ENCODE measurements around the gene HPS4. TPM values are rescaled to one million over a fixed set of nuclear protein-coding genes. Genes with fewer than 3 reads are reported as not detected.
"Not testable (repeated sequence)": the region's sequence is repeated elsewhere in the genome, so short reads cannot be mapped to it uniquely, and the experiment has no call there.

The HPS4 gene
- 38.5 and 72.4 TPM in 2 replicates for total RNA-seq (ENCODE audit: low replicate concordance)

DNA sequence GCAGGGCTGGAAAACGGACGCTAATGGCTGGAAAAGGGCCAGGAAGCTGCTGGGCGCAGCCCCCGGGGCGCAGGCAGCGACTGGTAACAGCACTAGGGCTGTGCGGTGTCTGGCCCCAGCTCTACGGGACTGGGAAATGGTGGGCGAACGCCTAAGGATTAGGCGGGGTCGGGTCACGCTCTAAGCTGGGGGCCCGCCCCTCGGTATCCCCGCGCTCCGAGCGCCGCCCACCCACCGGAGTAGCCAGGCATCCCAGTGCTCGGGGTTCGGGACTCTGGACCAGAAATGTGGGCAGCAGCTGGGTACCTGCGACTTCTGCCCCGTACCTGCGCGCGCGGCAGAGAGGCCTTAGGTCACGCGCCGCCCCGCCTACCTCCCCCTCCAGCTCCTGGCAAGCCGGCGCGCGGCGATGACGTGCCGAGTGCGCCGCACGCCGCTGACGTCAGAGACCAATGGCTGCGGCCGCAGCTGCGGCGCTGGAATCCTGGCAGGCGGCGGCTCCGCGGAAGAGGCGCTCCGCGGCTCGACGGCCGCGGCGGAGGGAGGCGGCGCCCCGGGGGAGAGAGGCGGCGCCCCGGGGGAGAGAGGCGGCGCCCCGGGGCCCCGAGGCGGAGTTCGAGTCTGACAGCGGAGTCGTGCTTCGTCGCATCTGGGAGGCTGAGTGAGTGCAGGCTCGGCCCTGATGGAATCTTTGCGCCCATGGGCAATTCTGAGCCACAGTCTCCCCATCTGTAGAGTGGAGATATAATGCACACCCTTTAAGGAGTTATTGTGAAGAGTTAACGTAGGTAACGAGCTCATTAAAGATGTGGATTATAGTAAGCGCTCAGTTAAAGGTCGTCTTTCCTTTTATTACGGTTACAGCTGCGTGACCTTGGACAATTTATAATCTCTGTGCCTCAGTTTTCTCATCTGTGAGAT lies at the start of gene HPS4, which contains the start of gene SRRD:
HPS4 (minus strand) TSS at position 345 of the 921 bp plus-strand sequence. CDS start 2,021 bp downstream, outside the sequence.
SRRD (plus strand) TSS at position 439 of the 921 bp plus-strand sequence; CDS start at position 453, 14 bp downstream.
- peak; percentile 81 for DNase-seq (ENCODE audit: low read depth)
- TF ChIP-seq CTCF (IDR thresholded peaks at IDR 0.05; ENCODE audit: insufficient read depth, low read length), result no peak
- peak within 1 kb of the TSS; percentile 97 for H3K4me3 ChIP-seq (ENCODE audit: low read depth, low read length)

DNA sequence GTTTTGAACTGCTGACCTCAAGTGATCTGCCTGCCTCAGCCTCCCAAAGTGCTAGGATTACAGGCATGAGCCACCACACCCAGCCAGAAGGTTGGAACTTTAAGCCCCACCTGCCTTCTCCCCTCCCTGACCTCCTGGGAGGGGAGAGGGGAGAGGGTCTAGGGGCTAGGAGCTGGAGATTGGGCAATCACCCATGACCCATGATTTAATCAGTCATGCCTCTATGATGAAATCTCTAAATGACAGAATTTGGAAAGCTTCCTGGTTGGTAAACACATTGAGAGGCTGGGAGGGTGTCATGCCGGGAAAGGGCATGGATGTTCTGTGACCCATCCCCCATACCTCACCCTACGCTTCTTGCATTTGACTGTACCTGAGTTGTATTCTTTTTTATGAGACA lies 45.8 kb upstream of the HPS4 start:
- DNase-seq (ENCODE audit: low read depth), result no peak
- no peak overlapping the region for H3K4me3 ChIP-seq (ENCODE audit: low read depth, low read length)
- no peak for TF ChIP-seq CTCF (IDR thresholded peaks at IDR 0.05; ENCODE audit: insufficient read depth, low read length)

DNA sequence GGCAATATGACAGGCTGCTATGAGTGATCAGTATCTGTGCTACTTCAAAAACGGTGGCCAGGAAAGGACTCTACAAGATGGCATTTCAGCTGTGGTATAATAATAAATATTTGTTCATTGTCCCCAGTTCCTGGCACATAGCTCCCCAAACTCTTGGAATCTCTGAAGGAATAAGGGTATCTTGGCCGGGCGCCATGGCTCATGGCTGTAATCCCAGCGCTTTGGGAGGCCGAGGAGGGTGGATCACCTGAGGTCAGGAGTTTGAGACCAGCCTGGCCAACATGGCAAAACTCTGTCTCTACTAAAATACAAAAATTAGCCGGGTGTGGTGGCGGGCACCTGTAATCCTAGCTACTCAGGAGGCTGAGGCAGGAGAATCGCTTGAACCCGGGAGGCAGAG lies 44.9 kb upstream of the HPS4 start:
- not testable (repeated sequence) for DNase-seq (ENCODE audit: low read depth); H3K4me3 ChIP-seq (ENCODE audit: low read depth, low read length)

GRCh38 chr22:26527574-26528465 lies 44.2 kb upstream of the HPS4 start:
- no peak for TF ChIP-seq CTCF (IDR thresholded peaks at IDR 0.05; ENCODE audit: insufficient read depth, low read length)

DNA sequence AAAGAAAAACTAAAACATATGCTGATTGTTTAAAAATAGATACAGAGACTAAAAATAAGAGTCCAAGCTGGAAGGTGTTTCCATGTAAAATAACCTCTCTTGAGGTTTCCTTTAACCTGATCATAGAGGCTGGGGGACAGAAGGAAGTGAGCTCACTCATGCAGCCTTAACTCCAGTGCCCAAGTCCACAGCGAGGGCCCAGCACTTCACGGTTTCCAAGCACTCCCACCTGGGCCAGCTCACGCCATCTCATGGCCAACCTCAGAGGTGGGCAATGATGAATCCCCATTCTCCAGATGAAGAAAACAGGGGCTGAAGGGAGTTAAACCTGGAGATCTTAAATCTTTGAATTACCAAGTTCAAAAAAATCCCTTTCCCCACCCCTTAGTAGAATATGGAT lies 43.6 kb upstream of the HPS4 start:
- no peak for TF ChIP-seq CTCF (IDR thresholded peaks at IDR 0.05; ENCODE audit: insufficient read depth, low read length)
- no peak overlapping the region for H3K4me3 ChIP-seq (ENCODE audit: low read depth, low read length)
- no peak for DNase-seq (ENCODE audit: low read depth)

More at GRCh38 chr22:26527574-26528465, 44.2 kb upstream of the HPS4 start:
- no peak for DNase-seq (ENCODE audit: low read depth)
- H3K4me3 ChIP-seq (ENCODE audit: low read depth, low read length), result no peak overlapping the region

DNA sequence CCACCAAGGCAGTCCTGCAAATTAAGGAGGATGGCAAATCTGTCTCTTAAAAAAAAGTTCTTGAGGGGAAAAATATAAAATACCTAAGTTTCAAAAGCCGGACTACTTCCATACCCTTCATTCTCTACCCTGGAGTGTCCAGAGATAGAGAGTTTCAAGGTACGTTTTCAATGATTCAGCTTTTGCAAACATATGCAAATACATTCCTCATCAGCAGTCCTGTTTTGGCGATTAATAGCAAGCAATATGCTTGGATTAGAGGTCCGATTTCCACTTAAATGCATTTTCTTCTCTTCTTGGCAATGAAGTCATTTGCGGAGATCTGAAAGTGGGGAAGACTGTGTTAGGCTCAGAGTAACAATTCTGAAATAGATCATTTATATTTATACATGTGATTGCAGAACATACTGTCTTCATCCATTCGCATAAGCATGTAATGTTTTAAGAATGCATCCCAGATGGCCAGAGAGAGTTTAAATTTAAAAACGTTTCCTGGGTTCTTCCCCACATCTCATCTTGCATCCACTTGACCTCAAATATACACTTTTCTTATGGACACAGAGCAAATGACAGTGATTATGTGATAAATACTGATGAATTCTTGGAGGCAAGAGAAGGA lies 42.5 kb upstream of the HPS4 start:
- DNase-seq (ENCODE audit: low read depth), result no peak
- H3K4me3 ChIP-seq (ENCODE audit: low read depth, low read length), result no peak overlapping the region
- no peak for TF ChIP-seq CTCF (IDR thresholded peaks at IDR 0.05; ENCODE audit: insufficient read depth, low read length)
